Nephron progenitor cell (in vitro differentiated cells): Measurements from ENCODE around the gene MRPL18.
A peak's percentile ranks its signal among the peaks of the same experiment; 100 is the strongest.

Experiments used
- DNase-seq: peaks from one replicate; pipeline ENCODE4 v3.0.0; 2021
- H3K27ac Mint-ChIP-seq: 2 replicates; pipeline ENCODE4 v1.8.0; 2021; ENCODE audit warnings: mild to moderate bottlenecking, moderate library complexity, mixed read lengths
- H3K27me3 Mint-ChIP-seq: 2 replicates; pipeline ENCODE4 v1.8.0; 2021; ENCODE audit warnings: mild to moderate bottlenecking, low read depth, mixed read lengths; ENCODE audit not compliant: poor library complexity
- H3K36me3 Mint-ChIP-seq: 2 replicates; pipeline ENCODE4 v1.8.0; 2021; ENCODE audit warnings: low read depth, mixed read lengths
- H3K4me1 Mint-ChIP-seq: 2 replicates; pipeline ENCODE4 v1.8.0; 2021; ENCODE audit warnings: mixed read lengths
- H3K4me3 Mint-ChIP-seq: 2 replicates; pipeline ENCODE4 v1.8.0; 2021; ENCODE audit warnings: mild to moderate bottlenecking, moderate library complexity, mixed read lengths
- H3K9me3 Mint-ChIP-seq: 2 replicates; pipeline ENCODE4 v1.8.0; 2021; ENCODE audit warnings: mild to moderate bottlenecking, moderate library complexity, mixed read lengths
- CTCF ChIP-seq: fragments of 200-600 bp; sonication (generic); IDR thresholded peaks from 2 replicates; pipeline ENCODE4 v1.5.0; 2021; ENCODE audit warnings: antibody characterized with exemption

Gene MRPL18

GRCh38 chr6:159800141-159800865, 10.0 kb downstream of the MRPL18 start, which contains the start of gene PNLDC1:
PNLDC1 (plus strand) TSS chr6:159800276; CDS start chr6:159800308, 32 bp downstream.
- Mint-ChIP-seq H3K4me3 (no peak within 1 kb of the TSS), H3K9me3 (no peaks in the 10 kb centered on the region), H3K4me1 (no peaks in the 10 kb centered on the region), H3K27ac (peak within 1 kb of the TSS; percentile 65), H3K36me3 (peaks cover 24% of the 10 kb centered on the region), H3K27me3 (peaks cover 3% of the 10 kb centered on the region)
- TF ChIP-seq CTCF, result no peak
- DNase-seq, result no peak

- Mint-ChIP-seq H3K27ac (no peak overlapping the region), H3K4me3 (no peak overlapping the region), H3K36me3 (peaks cover 21% of the 10 kb centered on the region), H3K27me3 (peaks cover 3% of the 10 kb centered on the region), H3K9me3 (no peaks in the 10 kb centered on the region), H3K4me1 (no peaks in the 10 kb centered on the region)
- no peak for DNase-seq
- TF ChIP-seq CTCF, result no peak
Measured at GRCh38 chr6:159801935-159802334, 11.7 kb downstream of the MRPL18 start.

- no peak overlapping the region for H3K4me3 Mint-ChIP-seq
- H3K27me3 Mint-ChIP-seq, result peaks cover 3% of the 10 kb centered on the region
- no peak for TF ChIP-seq CTCF
- no peaks in the 10 kb centered on the region for H3K9me3 Mint-ChIP-seq
- H3K4me1 Mint-ChIP-seq, result peaks cover 2% of the 10 kb centered on the region
- H3K36me3 Mint-ChIP-seq, result no peaks in the 10 kb centered on the region
- DNase-seq, result no peak
- no peak overlapping the region for H3K27ac Mint-ChIP-seq
Measured at GRCh38 chr6:159804504-159804903, 14.2 kb downstream of the MRPL18 start.

- Mint-ChIP-seq H3K27ac (no peak overlapping the region), H3K36me3 (no peaks in the 10 kb centered on the region), H3K4me3 (no peak overlapping the region), H3K9me3 (no peaks in the 10 kb centered on the region), H3K4me1 (peaks cover 6% of the 10 kb centered on the region), H3K27me3 (peaks cover 3% of the 10 kb centered on the region)
- no peak for DNase-seq
- TF ChIP-seq CTCF, result no peak
Measured at GRCh38 chr6:159805440-159806020, 15.3 kb downstream of the MRPL18 start.

GRCh38 chr6:159806021-159806458, 15.8 kb downstream of the MRPL18 start:
- peaks cover 11% of the 10 kb centered on the region for H3K4me1 Mint-ChIP-seq
- no peaks in the 10 kb centered on the region for H3K36me3 Mint-ChIP-seq
- H3K9me3 Mint-ChIP-seq, result no peaks in the 10 kb centered on the region
- DNase-seq, result no peak
- H3K27ac Mint-ChIP-seq, result no peak overlapping the region
- peaks cover 3% of the 10 kb centered on the region for H3K27me3 Mint-ChIP-seq
- no peak for TF ChIP-seq CTCF
- no peak overlapping the region for H3K4me3 Mint-ChIP-seq
